Vagina (tissue), 2 donors: ENCODE data around the gene ZBTB7C.

Experiments
- CTCF ChIP-seq, 3 experiments: fragments of 450-650 bp in 2 of 3; fragments of 200-600 bp in 1 of 3; sonication (generic) in 1 of 3; IDR thresholded peaks; one replicate each; pipeline ENCODE4 v1.5.1; 2017 to 2019; ENCODE audit warnings: antibody characterized with exemption in 3 of 3, mild to moderate bottlenecking in 2 of 3, moderate library complexity in 2 of 3
- POLR2A ChIP-seq, 2 donors: fragments of 450-650 bp; IDR thresholded peaks; one replicate each; pipeline ENCODE4 v1.6.1; 2017; ENCODE audit warnings: antibody characterized with exemption in 2 of 2, mild to moderate bottlenecking in 2 of 2, moderate library complexity in 2 of 2
- POLR2AphosphoS5 ChIP-seq, 2 donors: sonication (generic); formaldehyde crosslinking; IDR thresholded peaks; one replicate each; pipeline ENCODE4 v1.9.0; 2017; ENCODE audit warnings: antibody characterized with exemption in 2 of 2, mild to moderate bottlenecking in 2 of 2, low read depth in 1 of 2; ENCODE audit not compliant: insufficient read depth in 1 of 2

GRCh38 chr18:48182779-48183178 is 226.4 kb downstream of the ZBTB7C start:
- no peak for TF ChIP-seq POLR2A (IDR thresholded peaks at IDR 0.05)
- no peak for TF ChIP-seq CTCF (IDR thresholded peaks at IDR 0.05)
- TF ChIP-seq POLR2AphosphoS5 (IDR thresholded peaks at IDR 0.05; ENCODE audit: insufficient read depth in 1 of 2, low read depth in 1 of 2) = no peak
